Transverse colon (tissue), 4 donors: ENCODE data around the gene PTPRN. TPM values are rescaled to one million over a fixed set of nuclear protein-coding genes. Genes with fewer than 3 reads are reported as not detected.

ENCODE experiments used
- DNase-seq: peaks from one replicate; pipeline ENCODE4 v3.0.0-alpha.2; 2019
- H3K27ac ChIP-seq, 4 donors: fragments of 200-600 bp; sonication (generic); 2 replicates each; pipeline ENCODE4 v1.5.1; 2016 to 2018; ENCODE audit warnings: inconsistent platforms in 4 of 4
- H3K27me3 ChIP-seq: fragments of 200-600 bp; sonication (generic); 2 replicates; pipeline ENCODE4 v1.5.1; 2017; ENCODE audit warnings: inconsistent platforms
- H3K36me3 ChIP-seq, 4 donors: fragments of 200-600 bp; sonication (generic); 2 replicates each; pipeline ENCODE4 v1.5.1; 2017 to 2019; ENCODE audit warnings: inconsistent platforms in 4 of 4
- H3K4me1 ChIP-seq, 4 donors: fragments of 200-600 bp; sonication (generic); 2 replicates each; pipeline ENCODE4 v1.5.1; 2017 to 2020; ENCODE audit warnings: inconsistent platforms in 4 of 4
- H3K4me3 ChIP-seq, 4 donors: fragments of 200-600 bp; sonication (generic); 1 replicate in 1 of 4; 2 replicates in 3 of 4; pipeline versions ENCODE4 v1.5.1 to v1.6.1; 2017 to 2019; ENCODE audit warnings: inconsistent platforms in 4 of 4
- H3K9me3 ChIP-seq, 2 donors: fragments of 200-600 bp; sonication (generic); 2 replicates each; pipeline ENCODE4 v1.5.1; 2017 to 2019; ENCODE audit warnings: inconsistent platforms in 2 of 2
- EP300 ChIP-seq: sonication (generic); formaldehyde crosslinking; IDR thresholded peaks from one replicate; pipeline ENCODE4 v1.6.1; 2017; ENCODE audit warnings: antibody characterized with exemption, low read depth
- POLR2A ChIP-seq: fragments of 450-650 bp; IDR thresholded peaks from one replicate; pipeline ENCODE4 v1.6.1; 2016; ENCODE audit warnings: antibody characterized with exemption, mild to moderate bottlenecking, moderate library complexity
- POLR2AphosphoS5 ChIP-seq, 3 donors: sonication (generic); formaldehyde crosslinking; IDR thresholded peaks; one replicate each; pipeline ENCODE4 v1.6.1; 2016; ENCODE audit warnings: antibody characterized with exemption in 3 of 3
- WGBS, 2 donors: methylation state at CpG; one replicate each; pipeline ENCODE4 v1.1.5; 2018; ENCODE audit warnings: low coverage in 1 of 2; 5-methylcytosine and 5-hydroxymethylcytosine counted together
- in situ Hi-C, 4 donors: fragments of 200-750 bp; cut with MboI; loops; one replicate each; pipeline versions ENCODE4 v1.15.0 to v1.15.1; 2017; ENCODE audit warnings: low sequenced_read_pairs in 3 of 4, low pct_ligation_motif_present in 1 of 4, low pct_unique_long_range_greater_than_20kb in 1 of 4
- intact Hi-C: fragments of 100-400 bp; cut with DNase I; formaldehyde crosslinking; loops from one replicate; pipeline ENCODE4 v1.15.1; 2023; ENCODE audit warnings: low total_unique reads
- total RNA-seq, 4 donors: library from RNA; depleted of rRNA; stranded (reverse); fragments of >200 nt; gene quantifications; one replicate each; pipeline ENCODE4 v1.1.0, GENCODE V29; 2016
- TF ChIP-seq, protein P1 (sequence below), 5 experiments: fragments of 200-600 bp in 3 of 5; fragments of 450-650 bp in 2 of 5; sonication (generic) in 3 of 5; IDR thresholded peaks; 1 replicate in 2 of 5; 2 replicates in 3 of 5; pipeline ENCODE4 v1.5.1; 2016 to 2017; ENCODE audit warnings: antibody characterized with exemption in 5 of 5, inconsistent platforms in 3 of 5, mild to moderate bottlenecking in 2 of 5, moderate library complexity in 1 of 5

PTPRN gene
- total RNA-seq, 4 donors from 2014 or later, result 0.60 to 2.6 (median 2.1) TPM

DNA sequence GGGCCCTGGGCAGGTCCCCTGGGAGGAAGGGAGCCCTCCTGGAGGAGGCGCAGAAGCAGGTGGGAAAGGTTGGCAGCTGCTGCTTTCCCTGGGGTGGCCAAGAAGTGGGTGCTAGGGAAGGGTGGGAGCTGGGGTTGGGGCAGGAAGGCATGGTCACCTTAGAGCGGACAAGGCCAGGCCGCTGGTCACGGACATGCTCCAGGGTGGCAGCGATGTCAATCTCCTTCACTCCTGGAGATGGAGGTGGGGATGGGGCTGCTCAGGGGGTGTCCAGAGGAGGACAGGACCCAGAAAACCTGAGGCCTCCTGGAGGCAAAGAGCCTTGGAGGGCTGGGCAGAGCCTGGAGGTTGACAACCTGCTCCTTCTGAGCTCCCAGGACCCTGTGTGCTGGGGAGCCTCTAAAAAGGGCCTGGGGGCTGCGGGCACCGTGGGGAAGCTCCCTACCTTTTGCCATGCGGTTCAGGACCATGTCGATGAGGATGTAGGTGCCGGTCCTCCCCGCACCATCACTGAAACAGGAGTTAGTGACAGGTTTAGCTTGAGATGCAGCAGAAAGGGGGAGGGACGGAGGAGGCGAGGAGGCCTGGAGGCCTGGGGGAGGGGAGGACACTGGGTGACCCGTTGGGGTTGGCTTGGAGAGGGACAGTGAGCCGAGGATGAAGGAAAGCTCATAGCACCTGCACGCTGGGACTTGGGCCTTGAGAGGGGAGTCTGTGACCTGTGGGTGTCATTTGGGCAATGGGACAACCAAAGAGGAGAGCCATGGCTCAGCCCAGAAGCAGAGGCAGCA, 18.6 kb downstream of the PTPRN start:
- H3K36me3 ChIP-seq, result no peaks in the 10 kb centered on the region
- no peak overlapping the region for H3K4me3 ChIP-seq
- DNase-seq, result no peak
- H3K27ac ChIP-seq, result peak overlapping the region in 2 of 4 donors; percentile 50 to 59
- in situ Hi-C loops, result loop anchor here (10.0 to 25.0 kb wide), 3 partner anchors 116 to 236 kb away; partner anchors contain the start of genes SLC23A3 (in 3 of the 4), CNPPD1 (in 2 of the 4), RETREG2 (in 2 of the 4) and NHEJ1 (in 1 of the 4)
- no peaks in the 10 kb centered on the region for H3K9me3 ChIP-seq
- intact Hi-C loops, result loop anchor here (5.0 to 10.0 kb wide), 2 partner anchors 66 to 128 kb away; partner anchors contain the start of genes ANKZF1, ATG9A and NHEJ1
- no peaks in the 10 kb centered on the region for H3K27me3 ChIP-seq
- H3K4me1 ChIP-seq, result peaks cover 0 to 24% (median 15%) of the 10 kb centered on the region in 4 donors
- WGBS, 2 donors, result 81 to 100% methylated on average over 1 to 16 of the region's 16 CpGs
- TF ChIP-seq POLR2AphosphoS5 (IDR thresholded peaks at IDR 0.05) (no peak), POLR2A (no peak), EP300 (no peak)
- TF ChIP-seq, protein P1, sequence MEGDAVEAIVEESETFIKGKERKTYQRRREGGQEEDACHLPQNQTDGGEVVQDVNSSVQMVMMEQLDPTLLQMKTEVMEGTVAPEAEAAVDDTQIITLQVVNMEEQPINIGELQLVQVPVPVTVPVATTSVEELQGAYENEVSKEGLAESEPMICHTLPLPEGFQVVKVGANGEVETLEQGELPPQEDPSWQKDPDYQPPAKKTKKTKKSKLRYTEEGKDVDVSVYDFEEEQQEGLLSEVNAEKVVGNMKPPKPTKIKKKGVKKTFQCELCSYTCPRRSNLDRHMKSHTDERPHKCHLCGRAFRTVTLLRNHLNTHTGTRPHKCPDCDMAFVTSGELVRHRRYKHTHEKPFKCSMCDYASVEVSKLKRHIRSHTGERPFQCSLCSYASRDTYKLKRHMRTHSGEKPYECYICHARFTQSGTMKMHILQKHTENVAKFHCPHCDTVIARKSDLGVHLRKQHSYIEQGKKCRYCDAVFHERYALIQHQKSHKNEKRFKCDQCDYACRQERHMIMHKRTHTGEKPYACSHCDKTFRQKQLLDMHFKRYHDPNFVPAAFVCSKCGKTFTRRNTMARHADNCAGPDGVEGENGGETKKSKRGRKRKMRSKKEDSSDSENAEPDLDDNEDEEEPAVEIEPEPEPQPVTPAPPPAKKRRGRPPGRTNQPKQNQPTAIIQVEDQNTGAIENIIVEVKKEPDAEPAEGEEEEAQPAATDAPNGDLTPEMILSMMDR (IDR thresholded peaks at IDR 0.05), result no peak

DNA sequence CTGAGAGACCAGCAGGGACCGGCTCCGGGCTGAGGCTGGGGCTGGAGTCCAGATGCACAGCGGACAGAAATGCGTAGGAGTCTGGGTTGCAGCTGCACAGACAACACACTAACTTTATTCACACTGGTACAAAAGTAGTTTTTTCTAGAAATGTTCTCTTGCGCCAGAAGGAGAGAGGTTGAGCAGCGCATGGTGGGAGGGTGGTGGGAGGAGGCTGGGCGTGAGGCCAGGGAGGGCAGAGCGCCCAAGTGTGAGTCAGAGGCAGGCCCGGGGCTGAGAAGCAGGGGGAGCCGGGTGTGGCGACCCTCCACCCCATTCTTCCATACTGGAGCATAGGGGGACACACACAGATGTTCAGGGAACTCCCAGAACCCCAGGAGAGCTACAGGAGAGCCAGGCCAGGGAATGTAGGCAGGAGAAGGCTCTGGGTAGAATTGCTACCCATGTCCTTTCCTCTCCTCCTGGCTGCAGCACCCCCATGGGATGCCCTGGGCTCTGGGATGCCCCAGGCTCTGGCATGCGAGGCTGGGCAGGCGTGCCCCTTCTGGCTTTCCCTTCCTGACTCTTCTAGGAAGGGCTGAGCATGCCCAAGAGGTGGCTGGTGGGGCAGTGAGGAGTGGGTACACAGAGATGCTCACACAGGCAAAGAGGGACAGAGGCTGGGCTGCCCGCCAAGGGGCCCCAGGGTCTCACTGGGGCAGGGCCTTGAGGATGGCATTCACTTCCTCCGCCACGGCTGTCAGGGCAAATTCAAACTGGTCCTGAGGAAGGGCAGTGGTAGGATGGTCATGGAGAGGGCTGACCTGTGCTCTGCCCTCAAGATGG, 19.5 kb downstream of the PTPRN start:
- intact Hi-C loops (loop anchor here (5.0 to 10.0 kb wide), 2 partner anchors 65 to 127 kb away; partner anchors contain the start of genes ANKZF1, ATG9A and NHEJ1), in situ Hi-C loops (loop anchor here (10.0 to 25.0 kb wide), 3 partner anchors 115 to 235 kb away; partner anchors contain the start of genes SLC23A3 (in 3 of the 4), CNPPD1 (in 2 of the 4), RETREG2 (in 2 of the 4) and NHEJ1 (in 1 of the 4))
- Histone ChIP-seq H3K36me3 (no peaks in the 10 kb centered on the region), H3K27ac (peak overlapping the region; percentile 38 to 59 (median 48)), H3K9me3 (no peaks in the 10 kb centered on the region), H3K27me3 (no peaks in the 10 kb centered on the region), H3K4me3 (no peak overlapping the region), H3K4me1 (peaks cover 0 to 18% (median 11%) of the 10 kb centered on the region in 4 donors)
- TF ChIP-seq EP300 (no peak), POLR2A (no peak), POLR2AphosphoS5 (IDR thresholded peaks at IDR 0.05) (peak in 1 of 3 donors; percentile 17)
- TF ChIP-seq, protein P1 (IDR thresholded peaks at IDR 0.05), result no peak
- WGBS, 2 donors, result 52% methylated on average over 16 of the region's 16 CpGs; no CpG with 5 or more reads in 1 of the 2 donors
- DNase-seq, result peak; percentile 41

DNA sequence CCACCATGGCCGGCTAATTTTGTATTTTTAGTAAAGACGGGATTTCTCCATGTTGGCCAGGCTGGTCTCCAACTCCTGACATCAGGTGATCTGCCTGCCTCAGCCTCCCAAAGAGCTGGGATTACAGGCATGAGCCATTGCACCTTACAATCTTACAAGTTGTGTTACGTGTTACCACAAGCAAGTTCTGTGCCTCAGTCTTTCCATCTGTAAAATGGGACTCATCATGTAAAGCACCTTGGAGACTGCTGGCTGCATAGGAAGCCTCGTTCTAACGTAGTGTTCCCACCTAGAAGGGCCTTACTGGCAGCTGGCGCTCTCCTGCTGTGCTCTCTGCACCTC, 20.0 kb downstream of the PTPRN start:
- intact Hi-C loops (no loop called here), in situ Hi-C loops (loop anchor here in 1 of 4 donors (25.0 kb wide), 1 partner anchor 127 kb away; the partner anchor contains the start of genes NHEJ1 and SLC23A3)
- 74 to 80% methylated on average over 3 to 6 of the region's 6 CpGs for WGBS, 2 donors
- H3K4me1 ChIP-seq, result peaks cover 0 to 13% (median 6%) of the 10 kb centered on the region in 4 donors
- no peaks in the 10 kb centered on the region for H3K36me3 ChIP-seq
- H3K27ac ChIP-seq, result peak overlapping the region in 3 of 4 donors; percentile 46 to 59 (median 50)
- TF ChIP-seq EP300 (no peak), POLR2AphosphoS5 (IDR thresholded peaks at IDR 0.05) (no peak), POLR2A (no peak)
- TF ChIP-seq, protein P1 (IDR thresholded peaks at IDR 0.05), result no peak
- no peak for DNase-seq
- H3K4me3 ChIP-seq, result no peak overlapping the region
- H3K9me3 ChIP-seq, result no peaks in the 10 kb centered on the region
- H3K27me3 ChIP-seq, result no peaks in the 10 kb centered on the region
